ENCODE measurements around the gene LAPTM5.

DNA sequence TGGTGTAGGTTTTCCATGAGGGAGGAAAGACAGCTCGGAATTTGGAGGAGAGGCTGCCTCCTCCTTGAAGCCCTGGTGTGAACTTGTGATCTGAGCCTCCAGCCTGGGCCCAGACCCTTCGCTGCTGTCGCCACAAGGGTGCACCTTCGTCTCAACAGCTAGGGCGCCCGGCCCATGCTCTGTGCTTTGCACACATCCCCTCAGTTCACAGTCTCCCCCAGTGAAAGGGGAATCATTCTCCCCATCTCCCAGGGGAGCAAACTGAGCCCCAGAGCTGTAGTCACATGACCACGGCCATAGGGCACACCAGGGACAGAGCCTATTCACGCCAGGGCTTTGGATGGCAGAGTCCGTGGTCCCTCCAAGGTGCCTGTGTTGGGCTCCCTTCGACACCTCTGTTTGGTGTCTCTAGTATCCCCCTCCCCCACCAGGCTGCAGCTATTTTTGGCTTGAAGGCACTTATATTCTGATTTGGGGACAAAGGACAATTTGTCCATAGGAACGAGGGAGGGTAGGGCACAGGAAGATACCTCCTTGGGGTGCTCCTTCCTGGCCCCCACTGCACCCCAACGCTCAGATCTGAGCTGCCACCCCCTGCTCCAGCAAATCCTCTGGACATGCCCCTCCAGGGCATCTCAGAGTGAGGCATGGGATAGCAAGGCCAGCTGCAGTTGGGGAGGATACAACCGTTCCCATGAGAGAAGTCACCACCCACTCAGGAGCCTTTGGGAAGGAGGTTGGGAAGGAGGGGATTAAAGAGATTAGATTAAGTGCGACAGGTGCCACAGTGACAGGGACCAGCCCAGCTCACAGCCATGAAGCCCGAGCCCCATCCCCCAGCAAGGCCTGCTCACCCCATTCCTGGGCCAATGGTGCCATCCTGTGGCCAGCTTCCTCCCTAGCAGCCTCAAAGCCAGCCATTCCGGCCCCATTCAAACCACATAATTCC, 49.9 kb downstream of the LAPTM5 start:
- no peak for TF ChIP-seq POLR2A (IDR thresholded peaks at IDR 0.05)
- TF ChIP-seq, protein P1, sequence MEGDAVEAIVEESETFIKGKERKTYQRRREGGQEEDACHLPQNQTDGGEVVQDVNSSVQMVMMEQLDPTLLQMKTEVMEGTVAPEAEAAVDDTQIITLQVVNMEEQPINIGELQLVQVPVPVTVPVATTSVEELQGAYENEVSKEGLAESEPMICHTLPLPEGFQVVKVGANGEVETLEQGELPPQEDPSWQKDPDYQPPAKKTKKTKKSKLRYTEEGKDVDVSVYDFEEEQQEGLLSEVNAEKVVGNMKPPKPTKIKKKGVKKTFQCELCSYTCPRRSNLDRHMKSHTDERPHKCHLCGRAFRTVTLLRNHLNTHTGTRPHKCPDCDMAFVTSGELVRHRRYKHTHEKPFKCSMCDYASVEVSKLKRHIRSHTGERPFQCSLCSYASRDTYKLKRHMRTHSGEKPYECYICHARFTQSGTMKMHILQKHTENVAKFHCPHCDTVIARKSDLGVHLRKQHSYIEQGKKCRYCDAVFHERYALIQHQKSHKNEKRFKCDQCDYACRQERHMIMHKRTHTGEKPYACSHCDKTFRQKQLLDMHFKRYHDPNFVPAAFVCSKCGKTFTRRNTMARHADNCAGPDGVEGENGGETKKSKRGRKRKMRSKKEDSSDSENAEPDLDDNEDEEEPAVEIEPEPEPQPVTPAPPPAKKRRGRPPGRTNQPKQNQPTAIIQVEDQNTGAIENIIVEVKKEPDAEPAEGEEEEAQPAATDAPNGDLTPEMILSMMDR (IDR thresholded peaks at IDR 0.05): peak in 3 of 4 experiments; percentile 79 to 96 (median 95)

Data from prostate gland (tissue), 2 donors.